Parathyroid adenoma (tissue), 2 donors: Measurements from ENCODE around the gene GLI2.

Source experiments
- H2AFZ ChIP-seq: fragments of 300-600 bp; sonication (generic); one replicate; pipeline ENCODE4 v1.7.0; 2017; ENCODE audit warnings: antibody characterized with exemption, mild to moderate bottlenecking
- H3K27ac ChIP-seq: fragments of 300-600 bp; sonication (generic); one replicate; pipeline ENCODE4 v1.7.0; 2017
- H3K27me3 ChIP-seq: fragments of 300-600 bp; sonication (generic); one replicate; pipeline ENCODE4 v1.7.0; 2017; ENCODE audit warnings: low read length; ENCODE audit not compliant: control insufficient read depth, insufficient read depth
- H3K36me3 ChIP-seq: fragments of 300-600 bp; sonication (generic); one replicate; pipeline ENCODE4 v1.7.0; 2017; ENCODE audit warnings: low read length; ENCODE audit not compliant: control insufficient read depth, insufficient read depth
- H3K4me1 ChIP-seq: fragments of 300-600 bp; sonication (generic); one replicate; pipeline ENCODE4 v1.7.0; 2017; ENCODE audit warnings: control low read depth
- H3K4me2 ChIP-seq: fragments of 300-600 bp; sonication (generic); one replicate; pipeline ENCODE4 v1.7.0; 2017; ENCODE audit warnings: low read length
- H3K4me3 ChIP-seq: fragments of 300-600 bp; sonication (generic); one replicate; pipeline ENCODE4 v1.7.0; 2017; ENCODE audit warnings: low read depth, low read length
- H3K79me2 ChIP-seq: fragments of 300-600 bp; sonication (generic); one replicate; pipeline ENCODE4 v1.7.0; 2017; ENCODE audit warnings: control low read depth
- H3K9ac ChIP-seq: fragments of 300-600 bp; sonication (generic); one replicate; pipeline ENCODE4 v1.7.0; 2017; ENCODE audit warnings: mild to moderate bottlenecking
- H3K9me3 ChIP-seq: fragments of 300-600 bp; sonication (generic); one replicate; pipeline ENCODE4 v1.7.0; 2017; ENCODE audit warnings: low read length; ENCODE audit not compliant: control insufficient read depth
- TF ChIP-seq, protein P1 (sequence below): fragments of 300-600 bp; sonication (generic); IDR thresholded peaks from one replicate; pipeline ENCODE4 v1.7.0; 2017; ENCODE audit warnings: antibody characterized with exemption, mild to moderate bottlenecking
- donor health status: primary hyperparathyroidism.

Gene GLI2

DNA sequence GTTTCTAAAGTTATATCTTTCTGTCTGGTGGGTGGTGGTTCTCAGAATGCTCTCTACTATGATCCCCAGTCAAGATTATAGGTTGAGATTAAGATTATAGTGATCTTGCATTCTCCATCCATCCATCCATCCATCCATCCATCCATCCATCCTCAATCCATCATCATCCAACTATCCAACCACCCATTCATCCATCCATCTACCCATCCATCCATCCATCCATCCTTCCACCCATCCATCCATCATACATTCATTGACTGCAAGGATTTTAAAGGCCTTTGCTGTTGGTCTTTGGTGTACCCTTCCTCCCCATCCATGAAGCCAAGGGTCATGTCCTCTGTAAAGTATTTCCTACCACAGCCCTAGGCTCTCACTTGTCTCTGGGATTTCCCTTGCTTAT, 13.1 kb downstream of the GLI2 start:
- no peak overlapping the region for H3K27ac ChIP-seq
- no peak overlapping the region for H3K4me3 ChIP-seq
- H3K4me2 ChIP-seq: no peak overlapping the region
- no peaks in the 10 kb centered on the region for H3K27me3 ChIP-seq
- H3K79me2 ChIP-seq: no peaks in the 10 kb centered on the region
- H3K4me1 ChIP-seq: no peaks in the 10 kb centered on the region
- TF ChIP-seq, protein P1, sequence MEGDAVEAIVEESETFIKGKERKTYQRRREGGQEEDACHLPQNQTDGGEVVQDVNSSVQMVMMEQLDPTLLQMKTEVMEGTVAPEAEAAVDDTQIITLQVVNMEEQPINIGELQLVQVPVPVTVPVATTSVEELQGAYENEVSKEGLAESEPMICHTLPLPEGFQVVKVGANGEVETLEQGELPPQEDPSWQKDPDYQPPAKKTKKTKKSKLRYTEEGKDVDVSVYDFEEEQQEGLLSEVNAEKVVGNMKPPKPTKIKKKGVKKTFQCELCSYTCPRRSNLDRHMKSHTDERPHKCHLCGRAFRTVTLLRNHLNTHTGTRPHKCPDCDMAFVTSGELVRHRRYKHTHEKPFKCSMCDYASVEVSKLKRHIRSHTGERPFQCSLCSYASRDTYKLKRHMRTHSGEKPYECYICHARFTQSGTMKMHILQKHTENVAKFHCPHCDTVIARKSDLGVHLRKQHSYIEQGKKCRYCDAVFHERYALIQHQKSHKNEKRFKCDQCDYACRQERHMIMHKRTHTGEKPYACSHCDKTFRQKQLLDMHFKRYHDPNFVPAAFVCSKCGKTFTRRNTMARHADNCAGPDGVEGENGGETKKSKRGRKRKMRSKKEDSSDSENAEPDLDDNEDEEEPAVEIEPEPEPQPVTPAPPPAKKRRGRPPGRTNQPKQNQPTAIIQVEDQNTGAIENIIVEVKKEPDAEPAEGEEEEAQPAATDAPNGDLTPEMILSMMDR: no peak
- H3K36me3 ChIP-seq: no peaks in the 10 kb centered on the region
- no peak overlapping the region for H3K9ac ChIP-seq
- H2AFZ ChIP-seq: no peak overlapping the region
- no peaks in the 10 kb centered on the region for H3K9me3 ChIP-seq

DNA sequence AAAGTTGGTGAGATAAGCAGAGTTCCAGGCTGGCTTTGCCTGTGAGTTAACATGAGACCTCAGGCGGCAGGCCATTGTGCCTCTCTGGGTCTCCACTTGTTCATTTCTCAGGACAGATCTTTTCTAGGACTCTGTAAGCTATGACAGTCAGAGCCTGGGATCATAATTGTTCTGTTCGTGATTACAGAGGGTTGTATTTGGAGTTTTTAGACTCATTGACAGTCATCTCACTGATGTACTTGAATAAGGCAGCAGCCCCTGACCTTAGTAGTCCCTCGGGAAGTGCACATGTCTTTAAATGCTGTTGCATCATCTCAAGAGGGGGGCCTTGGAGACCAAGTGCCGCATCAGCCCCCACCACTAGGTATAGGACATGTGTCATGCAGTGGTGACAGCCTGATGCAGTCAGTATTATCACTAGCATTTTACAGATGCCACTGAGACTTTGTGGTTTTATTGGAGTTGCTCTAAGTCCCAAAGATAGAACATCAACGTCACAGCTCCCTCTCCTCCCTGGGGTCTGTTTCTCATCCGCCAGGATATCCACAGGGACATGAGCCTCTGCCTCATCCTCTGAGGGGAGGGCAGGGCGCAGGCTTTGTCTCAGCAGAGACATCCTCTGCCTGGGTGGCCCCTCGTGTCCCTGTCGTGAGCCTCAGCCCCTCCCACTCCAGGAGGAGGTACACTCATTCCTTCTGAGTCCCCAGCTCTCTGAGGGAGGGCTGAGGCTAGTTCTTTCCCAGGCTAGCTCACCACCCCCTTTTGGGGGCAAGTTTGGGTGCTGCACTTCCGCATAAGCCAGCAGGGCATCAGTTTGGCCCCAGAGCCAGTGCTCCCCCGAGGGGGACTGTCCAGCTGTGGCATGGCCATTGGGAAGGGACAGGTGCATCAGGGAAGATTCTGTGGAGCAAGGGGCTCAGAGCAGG, 14.1 kb downstream of the GLI2 start:
- Histone ChIP-seq H3K36me3 (no peaks in the 10 kb centered on the region), H3K27ac (no peak overlapping the region), H3K4me3 (no peak overlapping the region), H3K79me2 (no peaks in the 10 kb centered on the region), H3K27me3 (no peaks in the 10 kb centered on the region), H3K9me3 (no peaks in the 10 kb centered on the region), H3K9ac (no peak overlapping the region), H3K4me1 (no peaks in the 10 kb centered on the region), H3K4me2 (no peak overlapping the region), H2AFZ (no peak overlapping the region)
- TF ChIP-seq, protein P1: no peak

DNA sequence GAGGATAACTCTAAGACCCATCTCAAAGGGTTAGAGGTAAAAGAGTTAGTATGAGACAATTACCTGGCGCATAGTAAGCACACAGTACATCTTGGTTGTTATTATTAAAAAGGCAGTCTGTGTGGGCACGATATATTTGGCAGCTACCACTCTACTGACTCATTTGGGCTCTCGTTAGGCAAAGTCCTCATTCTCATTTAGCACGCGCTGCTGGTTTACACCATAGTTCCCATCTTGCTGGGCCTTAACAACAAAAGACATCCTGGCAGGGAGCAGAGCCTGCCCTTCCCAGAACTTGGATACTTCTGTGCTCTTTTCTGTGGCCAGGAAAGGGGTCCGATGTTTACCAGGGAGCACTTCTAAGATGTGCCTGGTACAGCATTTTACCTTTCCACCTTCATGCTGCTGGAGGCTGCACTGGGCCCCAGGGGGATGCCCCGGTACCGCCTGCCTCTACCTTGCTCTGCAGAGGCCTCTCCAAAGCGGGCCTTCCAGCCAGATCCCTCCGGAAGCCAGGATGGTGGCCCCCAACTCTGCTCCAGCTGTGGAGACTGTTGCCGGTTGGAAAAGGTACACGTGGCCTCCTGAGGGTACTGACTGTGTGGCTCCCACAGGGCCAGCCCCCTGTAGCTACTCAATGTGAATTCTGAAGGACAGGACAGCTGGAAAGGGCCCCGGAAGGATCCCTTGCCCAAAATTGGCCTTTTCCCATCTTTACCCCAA, 15.0 kb downstream of the GLI2 start:
- Histone ChIP-seq H2AFZ (no peak overlapping the region), H3K4me1 (no peaks in the 10 kb centered on the region), H3K4me2 (no peak overlapping the region), H3K9ac (no peak overlapping the region), H3K79me2 (no peaks in the 10 kb centered on the region), H3K4me3 (no peak overlapping the region), H3K36me3 (no peaks in the 10 kb centered on the region), H3K27ac (no peak overlapping the region), H3K27me3 (no peaks in the 10 kb centered on the region), H3K9me3 (no peaks in the 10 kb centered on the region)
- TF ChIP-seq, protein P1: no peak

DNA sequence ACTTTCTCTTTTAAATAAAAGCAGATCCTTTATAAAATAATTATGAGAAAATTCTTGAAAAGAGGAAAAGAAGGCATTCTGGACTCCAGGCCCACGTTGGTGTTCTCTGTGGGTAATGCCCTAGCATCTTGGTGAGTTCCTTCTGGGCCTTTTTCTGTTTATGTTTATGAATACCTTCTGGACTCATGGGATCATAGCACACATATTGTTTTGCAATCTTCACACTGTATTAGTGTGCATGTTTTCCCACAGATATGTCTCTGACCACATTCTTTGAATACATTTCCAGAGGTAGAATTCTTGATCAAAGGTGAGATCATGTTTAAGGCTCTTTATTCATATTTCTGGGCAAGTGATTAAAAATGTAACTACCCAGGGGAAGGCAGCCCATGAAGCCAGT, 15.9 kb downstream of the GLI2 start:
- H3K4me3 ChIP-seq: no peak overlapping the region
- no peak overlapping the region for H3K9ac ChIP-seq
- no peak overlapping the region for H3K4me2 ChIP-seq
- H2AFZ ChIP-seq: no peak overlapping the region
- TF ChIP-seq, protein P1: no peak
- no peaks in the 10 kb centered on the region for H3K36me3 ChIP-seq
- H3K4me1 ChIP-seq: no peaks in the 10 kb centered on the region
- no peaks in the 10 kb centered on the region for H3K79me2 ChIP-seq
- no peaks in the 10 kb centered on the region for H3K9me3 ChIP-seq
- H3K27me3 ChIP-seq: no peaks in the 10 kb centered on the region
- H3K27ac ChIP-seq: no peak overlapping the region
